ENCODE data around the gene KYAT1. TPM values are rescaled to one million over a fixed set of nuclear protein-coding genes. Genes with fewer than 3 reads are reported as not detected.

The KYAT1 gene
- total RNA-seq, 1 experiment from 2014 or later: 5.7 TPM

DNA sequence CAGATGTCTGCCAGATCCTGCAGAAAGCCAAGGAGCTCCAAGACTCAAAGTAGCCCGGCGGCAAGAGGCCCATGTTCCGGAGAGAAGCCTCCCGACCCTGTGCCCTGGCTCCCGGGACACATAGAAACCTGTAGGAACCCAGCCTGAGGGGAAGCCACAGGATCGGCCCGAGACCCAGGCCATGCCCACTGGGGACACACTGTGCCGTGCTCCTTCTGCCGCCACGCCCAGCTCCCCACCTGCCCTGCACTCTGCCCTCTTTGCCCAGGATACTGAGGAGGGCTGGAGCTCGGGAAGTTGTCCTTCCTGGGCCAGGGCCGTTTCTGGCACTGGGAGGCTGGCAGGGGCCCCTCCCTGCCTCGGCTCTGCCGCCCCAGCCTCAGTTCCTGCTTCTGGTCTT lies 73.9 kb downstream of the KYAT1 start:
- Mint-ChIP-seq H3K9me3 (ENCODE audit: unreplicated experiment) (no peaks in the 10 kb centered on the region), H3K4me1 (ENCODE audit: insufficient read depth, unreplicated experiment) (no peaks in the 10 kb centered on the region), H3K27me3 (ENCODE audit: insufficient read depth, unreplicated experiment) (no peaks in the 10 kb centered on the region), H3K27ac (ENCODE audit: low read depth, unreplicated experiment) (no peak overlapping the region), H3K4me3 (ENCODE audit: unreplicated experiment) (no peak overlapping the region), H3K36me3 (ENCODE audit: insufficient read depth, unreplicated experiment) (peaks cover 36% of the 10 kb centered on the region)
- TF ChIP-seq, protein P1, sequence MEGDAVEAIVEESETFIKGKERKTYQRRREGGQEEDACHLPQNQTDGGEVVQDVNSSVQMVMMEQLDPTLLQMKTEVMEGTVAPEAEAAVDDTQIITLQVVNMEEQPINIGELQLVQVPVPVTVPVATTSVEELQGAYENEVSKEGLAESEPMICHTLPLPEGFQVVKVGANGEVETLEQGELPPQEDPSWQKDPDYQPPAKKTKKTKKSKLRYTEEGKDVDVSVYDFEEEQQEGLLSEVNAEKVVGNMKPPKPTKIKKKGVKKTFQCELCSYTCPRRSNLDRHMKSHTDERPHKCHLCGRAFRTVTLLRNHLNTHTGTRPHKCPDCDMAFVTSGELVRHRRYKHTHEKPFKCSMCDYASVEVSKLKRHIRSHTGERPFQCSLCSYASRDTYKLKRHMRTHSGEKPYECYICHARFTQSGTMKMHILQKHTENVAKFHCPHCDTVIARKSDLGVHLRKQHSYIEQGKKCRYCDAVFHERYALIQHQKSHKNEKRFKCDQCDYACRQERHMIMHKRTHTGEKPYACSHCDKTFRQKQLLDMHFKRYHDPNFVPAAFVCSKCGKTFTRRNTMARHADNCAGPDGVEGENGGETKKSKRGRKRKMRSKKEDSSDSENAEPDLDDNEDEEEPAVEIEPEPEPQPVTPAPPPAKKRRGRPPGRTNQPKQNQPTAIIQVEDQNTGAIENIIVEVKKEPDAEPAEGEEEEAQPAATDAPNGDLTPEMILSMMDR (IDR thresholded peaks at IDR 0.05; ENCODE audit: unreplicated experiment): no peak
- no TSS peak for BruUV-seq (replicated peaks)
- intact Hi-C loops (cut with micrococcal nuclease): no loop called here
- DNase-seq (ENCODE audit: unreplicated experiment): no peak
- CTCF ChIA-PET: no interaction called here
- POLR2A ChIA-PET: interaction anchor here (0.6 kb wide), 1 partner anchor 84 kb away, joined by 5 read pairs; the partner anchor contains the start of gene ZDHHC12

DNA sequence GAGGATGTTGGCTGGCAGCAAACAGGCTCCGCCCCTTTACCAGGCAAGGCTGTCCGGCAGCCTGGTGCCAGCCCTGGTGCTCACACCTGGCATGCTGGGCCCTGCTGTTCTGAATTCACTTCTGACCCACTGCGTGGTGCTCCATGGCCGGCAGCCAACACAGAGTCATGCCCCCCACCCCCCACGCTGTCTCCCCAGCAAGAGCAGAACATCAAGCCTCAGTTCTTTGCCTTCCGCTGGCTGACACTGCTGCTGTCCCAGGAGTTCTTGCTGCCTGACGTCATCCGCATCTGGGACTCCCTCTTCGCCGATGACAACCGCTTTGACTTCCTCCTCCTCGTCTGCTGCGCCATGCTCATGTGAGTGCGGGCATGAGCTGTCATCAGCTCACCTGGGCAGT lies 76.1 kb downstream of the KYAT1 start:
- DNase-seq (ENCODE audit: unreplicated experiment): no peak
- POLR2A ChIA-PET: interaction anchor here (1.9 kb wide), 1 partner anchor 13 kb away, joined by 4 read pairs; the partner anchor contains the start of gene ENDOG
- Mint-ChIP-seq H3K4me3 (ENCODE audit: unreplicated experiment) (no peak overlapping the region), H3K9me3 (ENCODE audit: unreplicated experiment) (no peaks in the 10 kb centered on the region), H3K27ac (ENCODE audit: low read depth, unreplicated experiment) (no peak overlapping the region), H3K36me3 (ENCODE audit: insufficient read depth, unreplicated experiment) (peaks cover 49% of the 10 kb centered on the region), H3K4me1 (ENCODE audit: insufficient read depth, unreplicated experiment) (no peaks in the 10 kb centered on the region), H3K27me3 (ENCODE audit: insufficient read depth, unreplicated experiment) (no peaks in the 10 kb centered on the region)
- intact Hi-C loops (cut with micrococcal nuclease): no loop called here
- TF ChIP-seq, protein P1 (IDR thresholded peaks at IDR 0.05; ENCODE audit: unreplicated experiment): no peak
- BruUV-seq (replicated peaks): no TSS peak
- CTCF ChIA-PET: no interaction called here

DNA sequence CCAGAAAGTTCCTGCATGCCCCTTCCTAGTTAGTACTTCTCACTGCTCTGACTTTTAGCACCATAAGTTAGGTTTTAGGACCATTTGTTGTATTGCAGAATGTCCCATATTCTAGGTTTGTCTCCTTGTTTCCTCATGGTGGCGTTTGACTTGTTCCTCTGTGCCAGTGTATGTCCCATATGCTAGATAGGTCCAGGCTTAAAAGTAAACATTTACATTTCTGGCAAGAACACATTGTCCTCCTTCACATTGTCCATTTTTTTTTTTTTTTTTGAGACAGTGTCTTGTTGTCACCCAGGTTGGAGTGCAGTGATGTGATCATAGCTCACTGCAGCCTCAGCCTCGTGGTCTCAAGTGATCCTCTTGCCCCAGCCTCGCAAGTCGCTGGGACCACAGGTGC lies 79.3 kb downstream of the KYAT1 start:
- TF ChIP-seq, protein P1 (IDR thresholded peaks at IDR 0.05; ENCODE audit: unreplicated experiment): no peak
- intact Hi-C loops (cut with micrococcal nuclease): no loop called here
- Mint-ChIP-seq H3K27ac (ENCODE audit: low read depth, unreplicated experiment) (no peak overlapping the region), H3K36me3 (ENCODE audit: insufficient read depth, unreplicated experiment) (peaks cover 75% of the 10 kb centered on the region), H3K9me3 (ENCODE audit: unreplicated experiment) (no peaks in the 10 kb centered on the region), H3K4me1 (ENCODE audit: insufficient read depth, unreplicated experiment) (no peaks in the 10 kb centered on the region), H3K4me3 (ENCODE audit: unreplicated experiment) (no peak overlapping the region), H3K27me3 (ENCODE audit: insufficient read depth, unreplicated experiment) (no peaks in the 10 kb centered on the region)
- POLR2A ChIA-PET: no interaction called here
- no peak for DNase-seq (ENCODE audit: unreplicated experiment)
- CTCF ChIA-PET: interaction anchor here (0.7 kb wide), 1 partner anchor 90 kb away, joined by 3 read pairs; no protein-coding TSS in a partner anchor
- no TSS peak for BruUV-seq (replicated peaks)

DNA sequence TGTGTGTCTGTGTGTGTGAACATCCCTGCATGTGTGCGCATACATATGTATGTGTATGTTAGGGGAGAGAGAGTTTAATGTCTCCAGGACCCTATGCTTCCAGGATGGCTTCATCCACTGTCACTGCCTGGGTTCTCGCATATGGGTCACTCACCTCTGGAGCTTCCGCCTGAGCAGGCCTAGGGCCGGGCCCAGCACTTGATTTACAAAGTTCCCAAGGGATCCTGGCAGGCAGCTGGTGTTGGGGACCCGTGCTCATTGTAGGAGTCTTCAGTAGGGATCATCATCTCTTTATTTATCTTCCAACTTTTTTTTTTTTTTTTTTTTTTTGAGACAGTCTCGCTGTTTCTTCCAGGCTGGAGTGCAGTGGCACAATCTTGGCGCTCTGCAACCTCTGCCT lies 81.7 kb downstream of the KYAT1 start:
- ChIA-PET POLR2A (interaction anchor here (0.6 to 1.1 kb wide), 2 partner anchors 12 to 183 kb away, joined by 4 read pairs; no protein-coding TSS in a partner anchor), CTCF (interaction anchor here (0.6 to 1.3 kb wide), 3 partner anchors 9 to 66 kb away, joined by 3 to 4 read pairs (median 4); partner anchors contain the start of gene ENDOG)
- Mint-ChIP-seq H3K4me1 (ENCODE audit: insufficient read depth, unreplicated experiment) (no peaks in the 10 kb centered on the region), H3K36me3 (ENCODE audit: insufficient read depth, unreplicated experiment) (peaks cover 88% of the 10 kb centered on the region), H3K9me3 (ENCODE audit: unreplicated experiment) (no peaks in the 10 kb centered on the region), H3K27ac (ENCODE audit: low read depth, unreplicated experiment) (no peak overlapping the region), H3K27me3 (ENCODE audit: insufficient read depth, unreplicated experiment) (no peaks in the 10 kb centered on the region), H3K4me3 (ENCODE audit: unreplicated experiment) (no peak overlapping the region)
- TF ChIP-seq, protein P1 (IDR thresholded peaks at IDR 0.05; ENCODE audit: unreplicated experiment): no peak
- intact Hi-C loops (cut with micrococcal nuclease): no loop called here
- DNase-seq (ENCODE audit: unreplicated experiment): no peak
- no TSS peak for BruUV-seq (replicated peaks)

All from MCF 10A (cell line).